PC-3 (cell line): ENCODE measurements around the gene PSMB7.

Experiments used
- CTCF ChIP-seq: fragments of 300-600 bp; sonication (generic); conservative IDR thresholded peaks from 2 replicates; pipeline ENCODE4 v1.5.1; 2017; ENCODE audit warnings: antibody characterized with exemption, low read depth, mild to moderate bottlenecking, low read length
- EZH2 ChIP-seq: fragments of 300-600 bp; sonication (generic); IDR thresholded peaks from one replicate; pipeline ENCODE4 v1.6.1; 2017; ENCODE audit warnings: antibody characterized with exemption, mild to moderate bottlenecking, low read length; ENCODE audit not compliant: unreplicated experiment
- EZH2phosphoT487 ChIP-seq: fragments of 300-600 bp; sonication (generic); IDR thresholded peaks from 2 replicates; pipeline ENCODE4 v1.6.1; 2018; ENCODE audit warnings: mild to moderate bottlenecking, antibody characterized with exemption, low read length, borderline replicate concordance

- TF ChIP-seq EZH2phosphoT487: no peak
- 0 out of 2 replicates have a peak, but pooled peaks have one; percentile 2 for TF ChIP-seq CTCF
- TF ChIP-seq EZH2: no peak
These were observed 32.0 kb upstream of the PSMB7 start for GRCh38 chr9:124447297-124447661.
